Colon (tissue), 2 donors: ENCODE results near the gene HTATSF1.

ENCODE experiments used
- FAIRE-seq: peaks from 2 replicates; lab custom pipeline; 2012; peaks lifted over from hg19 to GRCh38; lab: Jason Lieb, UNC
- donor health status: control.
- donor health status: control.

The HTATSF1 gene

DNA sequence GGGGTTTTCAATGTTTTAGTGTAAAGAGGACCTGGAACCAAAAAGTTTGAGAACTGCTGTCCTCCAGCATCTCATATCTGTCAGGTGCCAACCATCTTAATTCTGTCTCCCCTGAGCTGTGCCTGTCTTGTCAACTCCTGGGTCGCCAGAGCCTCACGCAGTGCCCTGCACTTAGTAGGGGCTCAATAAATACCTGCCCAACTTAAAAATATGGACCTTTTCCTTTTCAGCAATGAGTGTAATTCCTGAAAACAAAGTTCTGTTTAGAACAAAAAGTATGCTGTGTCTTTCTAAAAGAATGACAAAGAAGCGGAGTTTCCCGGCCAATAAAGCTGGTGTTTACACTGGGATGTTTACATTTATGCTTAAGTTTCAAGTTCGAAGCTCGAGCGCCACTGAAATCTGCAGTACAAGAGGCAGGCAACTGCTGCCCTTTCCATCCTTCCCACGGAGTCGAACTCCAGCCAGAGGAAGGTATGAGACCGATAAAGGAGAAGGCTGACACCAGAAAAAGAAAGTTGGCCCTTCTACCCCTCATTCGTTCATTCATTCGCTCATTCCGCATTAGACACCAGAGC, 1.1 kb upstream of the HTATSF1 start:
- peak; percentile 18 for FAIRE-seq

GRCh38 chrX:136496764-136497555, 432 bp upstream of the HTATSF1 start:
- FAIRE-seq: no peak

GRCh38 chrX:136519069-136519468, 21.7 kb downstream of the HTATSF1 start:
- no peak for FAIRE-seq

DNA sequence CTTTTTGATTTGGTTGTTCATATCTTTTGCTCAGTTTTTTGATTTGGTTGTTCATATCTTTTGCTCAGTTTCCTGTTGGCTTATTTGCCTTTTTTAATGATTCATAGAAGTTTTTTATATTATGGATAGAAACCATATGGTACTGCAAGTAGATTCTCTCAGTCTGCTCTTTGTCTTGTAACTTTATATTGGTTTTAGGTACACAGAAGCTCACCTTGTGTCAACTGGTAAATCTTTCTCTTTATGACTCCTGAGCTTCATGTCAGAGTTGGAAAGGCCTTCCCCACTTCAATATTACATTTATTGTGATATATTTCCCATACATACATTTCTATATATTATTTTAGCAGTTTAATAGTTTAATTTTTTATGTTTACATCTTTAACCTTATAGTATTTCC, 26.4 kb downstream of the HTATSF1 start:
- FAIRE-seq: no peak

DNA sequence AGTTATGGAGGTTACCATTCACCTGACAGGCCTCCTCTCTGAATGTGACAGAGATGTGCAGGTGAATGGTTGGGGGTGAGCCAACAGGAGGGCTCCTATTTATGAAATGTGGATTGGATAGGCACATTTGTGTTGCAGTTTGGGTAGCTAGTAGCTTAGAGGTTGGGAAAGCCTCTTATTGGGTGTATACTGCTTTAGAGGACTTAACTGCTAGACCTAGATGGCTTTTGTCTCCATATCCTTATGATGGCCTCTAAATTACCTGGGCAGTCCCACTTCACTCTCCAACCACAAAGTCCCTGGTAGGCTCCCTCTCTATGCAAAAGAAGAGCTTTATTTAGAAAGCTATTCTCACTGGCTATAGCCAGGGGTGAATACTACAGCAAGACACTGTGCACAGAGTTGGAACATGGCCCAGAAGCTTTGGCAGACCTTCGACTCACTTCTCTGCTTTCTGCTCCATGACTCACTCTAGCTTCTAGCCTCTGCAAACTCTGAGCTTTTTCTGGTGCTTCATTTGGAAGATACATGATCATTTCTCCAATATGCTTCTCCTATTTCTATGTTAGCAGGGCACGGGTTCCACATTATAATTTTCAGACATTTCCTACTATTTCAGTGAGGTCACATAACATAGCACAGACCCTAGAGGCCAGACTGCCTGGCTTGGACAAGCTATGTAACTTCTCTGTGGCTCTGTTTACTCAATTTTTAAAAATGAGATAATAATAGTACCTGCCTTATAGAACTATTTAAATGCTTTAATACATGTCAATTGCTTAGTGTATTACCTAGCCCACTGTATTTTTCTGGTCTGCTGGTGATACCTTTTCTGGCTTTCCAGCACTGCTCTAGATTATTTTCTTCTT, 28.6 kb downstream of the HTATSF1 start:
- peak; percentile 41 for FAIRE-seq

- FAIRE-seq: no peak
Measured at GRCh38 chrX:136528645-136529315, 31.4 kb downstream of the HTATSF1 start.

GRCh38 chrX:136529795-136530194, 32.4 kb downstream of the HTATSF1 start:
- no peak for FAIRE-seq

DNA sequence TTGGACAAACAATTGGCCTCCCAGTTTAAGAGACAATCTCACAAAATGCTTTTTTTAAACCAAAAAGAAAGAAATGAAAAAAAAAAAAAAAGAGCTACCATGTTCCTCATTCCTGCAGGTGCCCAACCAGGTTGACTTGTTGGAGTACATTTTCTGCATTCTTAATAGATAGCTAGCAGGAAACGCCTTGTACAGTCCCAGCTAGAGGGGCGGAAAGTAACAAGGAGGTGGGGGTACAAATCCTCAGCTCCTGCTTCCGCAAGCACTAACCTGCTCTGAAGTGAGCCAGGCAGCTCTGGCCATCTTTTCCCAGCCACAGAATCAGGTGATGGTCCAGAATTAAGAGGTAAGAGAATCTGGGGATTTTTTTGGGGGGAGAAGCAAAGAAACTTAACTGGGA, 34.6 kb downstream of the HTATSF1 start, which contains the start of gene VGLL1:
Gene VGLL1, plus strand, starts transcription at position 265 of the 400 bp plus-strand sequence. CDS start 3,806 bp downstream, outside the sequence.
- no peak for FAIRE-seq

- FAIRE-seq: no peak
Measured at GRCh38 chrX:136534131-136534530, 36.7 kb downstream of the HTATSF1 start.

GRCh38 chrX:136538811-136539210, 41.4 kb downstream of the HTATSF1 start:
- FAIRE-seq: no peak

DNA sequence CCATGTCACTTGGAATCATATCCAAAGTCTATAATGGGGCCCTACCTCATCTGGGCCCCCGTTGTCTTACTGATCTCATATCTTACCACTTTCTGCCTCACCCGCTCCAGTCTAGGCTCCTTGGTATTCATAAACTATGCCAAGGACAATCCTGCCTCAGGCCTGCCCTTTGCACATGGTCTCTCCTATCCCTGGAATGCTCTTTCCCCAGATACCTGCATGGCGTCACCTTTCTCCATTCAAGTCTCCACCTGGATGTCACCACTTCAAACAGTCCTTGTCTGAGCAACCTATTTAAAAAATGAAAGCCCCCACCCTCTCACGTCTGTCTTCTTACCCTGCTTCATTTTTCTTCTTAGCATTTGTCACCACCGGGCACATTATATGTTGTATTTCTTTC, 42.8 kb downstream of the HTATSF1 start:
- FAIRE-seq: no peak

- no peak for FAIRE-seq
Measured at GRCh38 chrX:136541294-136541693, 43.9 kb downstream of the HTATSF1 start.

DNA sequence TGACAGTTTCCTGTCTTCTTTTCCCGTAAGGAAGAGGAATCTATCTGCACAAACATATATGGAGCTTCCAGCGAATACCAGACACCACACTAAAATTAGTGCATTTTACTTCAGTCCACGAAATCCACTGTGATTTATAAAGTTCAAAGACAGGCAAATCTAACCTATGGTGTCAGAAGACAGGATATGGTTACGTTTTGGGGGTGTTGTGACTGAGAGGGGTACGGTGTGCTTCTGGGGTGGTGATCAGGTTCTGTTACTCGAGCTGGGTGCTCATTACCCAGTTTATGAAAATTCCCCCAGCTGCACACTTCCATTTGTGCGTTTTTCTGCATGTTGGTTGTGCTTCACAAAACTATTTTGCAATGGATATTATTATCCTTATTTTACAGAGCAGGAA, 44.9 kb downstream of the HTATSF1 start:
- FAIRE-seq: no peak

GRCh38 chrX:136546371-136546781, 49.0 kb downstream of the HTATSF1 start:
- FAIRE-seq: no peak

DNA sequence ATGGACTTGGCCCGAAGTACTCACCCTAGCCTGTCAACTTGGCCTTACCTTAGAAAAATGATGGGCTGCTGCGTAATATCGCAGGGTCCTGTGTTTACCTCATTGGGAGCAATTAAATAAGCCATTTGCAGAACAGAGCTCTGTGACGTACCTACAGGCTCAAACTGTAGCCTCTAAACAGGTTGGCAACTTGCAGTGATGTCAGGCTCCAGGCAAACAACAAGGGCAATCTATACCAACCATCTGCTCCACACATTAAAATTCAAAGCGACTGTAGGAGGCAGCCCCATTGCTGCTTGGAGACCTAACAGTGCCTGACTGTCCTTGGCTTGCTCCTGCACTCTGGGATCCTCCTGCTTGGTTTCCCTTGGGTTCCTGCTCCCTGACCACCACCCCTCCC, 51.8 kb downstream of the HTATSF1 start:
- FAIRE-seq: no peak

DNA sequence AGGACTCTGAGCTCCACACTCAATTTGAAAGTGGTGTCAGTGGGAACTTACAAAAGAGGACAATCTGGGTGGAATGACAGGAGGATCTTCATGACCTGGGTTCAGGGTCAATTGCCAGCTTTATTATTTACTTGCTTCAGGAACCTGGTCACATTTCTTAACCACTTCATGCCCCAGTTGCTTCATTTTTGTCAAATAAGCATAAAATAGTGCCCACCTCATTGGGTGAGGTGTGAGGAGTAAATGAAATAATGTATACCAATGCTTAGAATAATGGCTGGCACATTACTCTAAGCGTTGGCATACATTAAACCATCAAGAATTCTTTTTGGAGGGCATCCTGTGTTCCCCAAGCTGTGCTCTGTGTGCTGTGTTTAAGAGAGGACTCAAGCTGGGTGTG, 54.0 kb downstream of the HTATSF1 start:
- no peak for FAIRE-seq

- FAIRE-seq: no peak
Measured at GRCh38 chrX:136555694-136556093, 58.3 kb downstream of the HTATSF1 start.
